Measurements from ENCODE around the gene MYADM.

MYADM gene

DNA sequence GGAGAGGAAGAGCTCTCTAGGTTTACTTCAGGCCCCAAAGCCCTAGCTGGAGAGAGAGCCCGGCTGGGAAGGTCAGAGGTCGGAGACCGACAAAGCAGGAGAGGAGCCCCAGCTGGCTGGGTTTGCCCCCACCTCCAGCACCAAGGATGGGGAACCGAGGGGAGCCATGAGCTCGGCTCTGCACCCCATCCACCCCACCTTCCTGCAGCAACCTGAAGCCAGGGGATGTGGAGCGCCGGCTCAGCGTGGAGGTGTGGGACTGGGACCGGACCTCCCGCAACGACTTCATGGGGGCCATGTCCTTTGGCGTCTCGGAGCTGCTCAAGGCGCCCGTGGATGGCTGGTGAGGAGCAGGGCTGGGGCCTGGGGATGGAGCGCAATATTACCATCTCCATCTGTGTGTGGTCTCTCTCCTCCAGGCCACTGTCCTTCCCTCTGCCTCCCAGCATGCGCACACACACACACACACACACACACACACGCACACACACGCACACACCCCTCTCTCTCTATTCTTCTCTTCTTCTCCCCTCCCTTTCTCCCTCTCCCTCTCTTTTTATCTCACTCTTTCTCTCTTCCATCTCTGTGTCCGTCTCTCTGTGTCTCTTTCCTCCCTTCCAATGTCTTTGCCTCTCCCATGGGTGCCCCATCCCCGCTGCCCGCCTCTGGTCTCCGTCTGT is 24.8 kb downstream of the MYADM start:
- no peak for DNase-seq

DNA sequence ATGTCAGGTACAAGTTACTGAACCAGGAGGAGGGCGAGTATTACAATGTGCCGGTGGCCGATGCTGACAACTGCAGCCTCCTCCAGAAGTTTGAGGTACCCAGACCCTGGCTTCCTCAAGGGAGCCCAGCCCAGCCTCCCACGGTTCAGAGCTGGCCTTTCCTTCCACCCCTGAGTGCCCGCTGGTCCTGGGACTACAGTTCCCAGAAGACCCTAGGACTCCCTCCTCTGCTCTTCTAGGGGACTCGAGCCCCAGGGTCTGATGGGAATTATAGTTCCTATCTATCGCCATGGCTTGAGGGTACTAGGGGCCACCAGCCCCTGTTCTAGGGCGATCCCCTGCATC is 25.3 kb downstream of the MYADM start:
- no peak for DNase-seq

DNA sequence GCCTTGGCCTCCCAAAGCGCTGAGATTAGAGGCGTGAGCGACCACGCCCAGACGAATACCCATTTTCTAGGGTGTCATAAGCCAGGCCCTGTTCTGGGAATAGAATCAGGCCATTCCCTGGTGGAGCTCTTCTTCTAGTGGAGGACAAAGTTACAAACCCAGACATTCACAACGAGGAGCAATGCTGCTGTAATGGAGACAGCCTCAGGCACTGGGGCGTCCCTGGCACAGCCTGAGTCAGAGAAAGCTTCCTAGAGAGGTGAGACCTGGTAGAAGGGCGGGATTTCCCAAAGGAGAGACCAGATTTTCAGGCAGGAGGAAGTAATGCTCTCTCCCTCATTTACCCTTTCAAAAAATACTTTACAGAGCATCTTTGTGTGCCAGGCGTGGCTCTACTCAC is 27.0 kb downstream of the MYADM start:
- DNase-seq: no peak

DNA sequence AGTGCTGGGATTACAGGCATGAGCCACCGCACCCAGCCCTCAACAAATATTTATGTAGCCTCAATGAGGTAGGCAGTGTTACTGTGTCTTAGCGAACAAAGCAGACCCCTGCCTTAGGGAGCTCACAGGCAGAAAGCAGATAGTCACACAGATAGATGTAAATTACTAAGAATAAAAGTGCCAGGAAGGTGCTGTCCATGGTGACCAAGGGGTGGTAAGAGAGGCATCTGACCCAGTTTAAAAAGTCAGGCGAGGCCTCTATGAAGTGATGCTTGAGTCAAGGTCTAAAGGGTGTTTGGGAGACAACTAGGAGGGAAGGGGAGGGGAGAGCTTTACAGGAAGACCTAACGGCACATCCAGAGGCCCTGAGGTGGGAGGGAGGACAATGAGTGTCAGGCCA is 29.0 kb downstream of the MYADM start:
- no peak for DNase-seq

DNA sequence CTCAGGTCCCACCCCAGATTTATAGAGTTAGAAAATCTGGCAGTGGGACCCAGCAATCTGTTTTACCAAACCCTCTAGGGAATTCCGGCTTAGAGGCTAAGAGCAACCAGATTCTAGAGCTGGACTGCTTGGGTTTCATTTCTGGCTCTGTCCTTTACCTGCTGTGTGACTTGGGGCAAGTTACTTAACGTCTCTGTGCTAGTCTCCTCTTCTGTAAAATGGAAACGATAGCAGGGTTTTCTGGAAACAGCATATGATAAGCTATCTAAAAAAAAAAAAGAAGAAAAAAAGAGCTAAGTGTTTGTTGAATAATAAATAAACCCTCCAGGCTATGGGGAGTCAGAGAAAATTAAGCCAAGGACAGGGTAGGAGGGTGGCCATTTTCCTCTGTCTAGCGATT is 29.8 kb downstream of the MYADM start:
- DNase-seq: no peak

DNA sequence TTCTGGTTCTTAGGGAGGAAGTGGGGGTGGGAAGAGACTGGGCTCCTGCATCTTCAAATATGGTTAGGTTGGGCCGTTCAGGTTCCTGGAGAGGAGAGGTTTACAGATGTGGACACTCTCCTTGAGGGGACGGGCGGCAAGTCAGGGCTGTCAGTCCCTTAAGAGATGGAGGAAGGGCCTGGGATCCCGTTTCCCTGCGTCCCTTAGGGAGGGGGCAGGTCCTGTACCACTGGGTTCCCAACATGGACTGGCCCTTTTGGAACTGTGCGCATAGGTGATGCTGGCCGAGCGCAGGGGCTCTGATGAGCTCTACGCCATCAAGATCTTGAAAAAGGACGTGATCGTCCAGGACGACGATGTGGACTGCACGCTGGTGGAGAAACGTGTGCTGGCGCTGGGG is 30.5 kb downstream of the MYADM start:
- DNase-seq: no peak

DNA sequence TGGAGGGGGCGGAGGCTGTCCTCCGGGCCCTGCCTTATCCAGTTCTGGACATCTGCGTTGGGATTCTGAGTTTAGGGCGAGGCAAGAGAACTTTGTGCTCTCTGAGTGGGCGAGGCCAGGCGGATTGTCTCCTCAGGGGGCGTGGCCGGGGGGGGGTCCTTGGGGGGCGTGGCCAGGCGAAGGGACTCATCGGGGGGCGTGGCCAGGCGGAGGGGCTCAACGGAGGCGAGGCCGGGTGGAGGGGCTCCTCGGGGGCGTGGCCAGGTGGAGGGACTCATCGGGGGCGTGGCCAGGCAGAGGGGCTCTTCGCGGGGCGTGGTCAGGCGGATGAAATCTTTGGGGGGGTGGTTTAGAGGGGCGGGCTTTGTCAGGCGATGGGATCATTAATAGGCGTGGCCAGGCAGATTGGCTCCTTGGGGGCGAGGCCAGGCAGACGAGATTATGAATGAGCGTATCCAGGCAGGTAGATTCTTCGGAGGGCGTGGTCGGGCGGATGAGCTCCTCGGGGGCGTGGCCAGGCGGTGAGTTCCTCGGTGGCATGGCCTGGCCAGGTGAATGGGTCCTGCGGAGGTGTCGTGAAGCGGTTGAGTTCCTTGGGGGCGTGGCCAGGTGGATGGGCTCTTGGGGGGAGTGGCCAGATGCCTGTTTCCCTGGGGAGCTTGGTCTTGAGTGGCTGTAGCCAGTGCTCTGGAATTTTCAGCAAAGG is 31.1 kb downstream of the MYADM start:
- no peak for DNase-seq

DNA sequence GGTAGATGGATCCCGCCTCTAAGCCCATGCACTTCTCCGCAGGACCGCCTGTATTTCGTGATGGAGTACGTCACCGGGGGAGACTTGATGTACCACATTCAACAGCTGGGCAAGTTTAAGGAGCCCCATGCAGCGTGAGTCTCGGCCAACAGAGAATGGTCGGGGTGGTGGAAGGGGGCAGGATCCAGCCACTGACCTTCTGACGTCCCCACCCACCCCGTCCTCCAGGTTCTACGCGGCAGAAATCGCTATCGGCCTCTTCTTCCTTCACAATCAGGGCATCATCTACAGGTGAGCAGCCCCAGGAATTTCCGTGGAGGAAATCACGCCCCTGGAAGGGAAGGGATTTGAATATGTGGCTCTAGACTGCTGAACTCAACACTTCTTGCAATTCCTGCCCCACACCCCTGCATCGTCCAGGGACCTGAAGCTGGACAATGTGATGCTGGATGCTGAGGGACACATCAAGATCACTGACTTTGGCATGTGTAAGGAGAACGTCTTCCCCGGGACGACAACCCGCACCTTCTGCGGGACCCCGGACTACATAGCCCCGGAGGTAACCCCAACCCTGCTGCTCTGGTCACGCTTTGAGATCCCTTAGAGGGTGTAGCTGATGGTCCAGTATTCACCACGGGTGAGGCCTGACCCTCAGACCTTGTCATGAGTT is 32.6 kb downstream of the MYADM start:
- DNase-seq: no peak

DNA sequence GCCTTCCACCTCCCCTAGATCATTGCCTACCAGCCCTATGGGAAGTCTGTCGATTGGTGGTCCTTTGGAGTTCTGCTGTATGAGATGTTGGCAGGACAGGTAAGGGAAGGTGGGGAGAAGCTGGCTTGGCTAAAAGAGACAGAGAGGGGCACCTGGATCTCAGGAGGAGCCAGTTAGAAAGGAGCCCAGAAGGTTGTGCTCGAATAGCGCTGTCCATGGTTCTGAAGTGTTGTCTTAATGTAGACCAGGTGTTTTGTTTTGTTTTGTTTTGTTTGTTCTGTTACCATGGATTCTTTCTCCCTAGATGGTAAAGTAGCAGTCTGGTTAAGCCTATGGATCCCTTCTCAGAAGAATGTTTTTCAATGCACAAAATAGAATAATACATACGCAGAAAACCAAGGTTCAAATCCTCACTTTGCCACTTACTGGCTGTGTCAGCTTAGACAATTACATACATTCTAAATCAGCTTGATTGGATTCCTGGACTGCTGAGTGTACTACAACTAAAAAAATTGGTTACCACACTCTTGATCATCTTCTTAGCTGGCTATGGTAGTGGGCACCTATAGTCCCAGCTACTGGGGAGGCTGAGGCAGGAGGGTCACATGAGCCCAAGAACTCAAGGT is 35.5 kb downstream of the MYADM start:
- no peak for DNase-seq

DNA sequence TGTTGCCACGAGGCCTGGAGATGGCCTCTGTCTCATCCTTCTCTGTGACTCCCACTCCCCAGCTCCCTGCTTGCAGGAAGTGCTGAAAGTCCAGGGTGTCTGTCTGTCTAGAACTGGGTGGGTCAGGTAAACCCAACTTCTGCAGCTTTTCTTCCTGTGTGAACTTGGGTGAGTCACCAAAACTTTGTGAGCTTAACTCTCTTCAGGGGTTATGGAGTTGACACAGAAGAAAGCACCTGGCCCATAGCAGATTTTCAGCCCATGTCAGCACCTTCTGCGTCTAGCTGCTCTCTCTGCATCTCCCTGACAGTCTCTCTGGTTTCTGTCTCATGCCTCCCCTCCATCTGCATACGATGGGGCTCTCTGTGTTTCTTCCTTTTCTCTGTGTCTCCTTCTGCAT is 37.2 kb downstream of the MYADM start:
- DNase-seq: no peak

DNA sequence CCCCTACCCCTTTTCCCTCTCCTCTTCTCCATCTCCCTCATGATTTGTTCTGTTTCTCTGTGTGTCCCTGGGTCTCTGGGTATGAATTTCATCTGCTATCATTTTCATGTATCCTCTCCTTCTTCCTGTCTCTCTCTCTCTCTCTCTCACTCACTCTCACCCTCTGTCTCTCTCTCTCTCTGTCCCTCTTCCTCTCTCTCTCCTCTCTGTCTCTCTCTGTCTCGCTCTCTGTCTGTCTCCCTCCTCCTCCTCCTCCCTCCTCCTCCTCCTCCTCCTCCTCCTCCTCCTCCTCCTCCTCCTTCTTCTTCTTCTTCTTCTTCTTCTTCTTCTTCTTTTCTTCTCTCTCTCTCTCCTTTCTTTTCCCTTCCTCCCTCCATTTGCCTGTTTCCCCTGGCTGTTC is 38.1 kb downstream of the MYADM start:
- no peak for DNase-seq

DNA sequence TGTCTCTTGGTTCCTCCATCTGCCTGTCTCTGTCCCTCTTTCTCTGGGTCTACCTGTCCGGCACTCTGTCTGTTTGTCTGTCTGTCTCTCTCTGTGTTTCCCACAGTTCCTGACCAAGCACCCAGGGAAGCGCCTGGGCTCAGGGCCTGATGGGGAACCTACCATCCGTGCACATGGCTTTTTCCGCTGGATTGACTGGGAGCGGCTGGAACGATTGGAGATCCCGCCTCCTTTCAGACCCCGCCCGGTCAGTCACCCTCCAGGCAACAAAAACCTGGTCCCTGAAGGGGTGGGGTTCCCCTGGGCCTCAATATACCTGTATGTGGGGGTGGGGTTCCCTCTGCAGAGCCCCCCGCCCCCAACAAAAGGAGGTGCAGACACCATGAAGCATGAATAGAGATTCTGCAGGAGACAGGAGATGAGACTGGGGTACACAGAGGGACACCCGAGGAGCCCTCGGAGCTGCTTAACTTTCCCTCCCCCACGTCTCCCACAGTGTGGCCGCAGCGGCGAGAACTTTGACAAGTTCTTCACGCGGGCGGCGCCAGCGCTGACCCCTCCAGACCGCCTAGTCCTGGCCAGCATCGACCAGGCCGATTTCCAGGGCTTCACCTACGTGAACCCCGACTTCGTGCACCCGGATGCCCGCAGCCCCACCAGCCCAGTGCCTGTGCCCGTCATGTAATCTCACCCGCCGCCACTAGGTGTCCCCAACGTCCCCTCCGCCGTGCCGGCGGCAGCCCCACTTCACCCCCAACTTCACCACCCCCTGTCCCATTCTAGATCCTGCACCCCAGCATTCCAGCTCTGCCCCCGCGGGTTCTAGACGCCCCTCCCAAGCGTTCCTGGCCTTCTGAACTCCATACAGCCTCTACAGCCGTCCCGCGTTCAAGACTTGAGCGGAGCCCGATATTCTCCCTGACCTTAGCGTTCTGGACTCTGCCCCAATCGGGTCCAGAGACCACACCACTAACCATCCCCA is 38.8 kb downstream of the MYADM start:
- peak; percentile 42 for DNase-seq

DNA sequence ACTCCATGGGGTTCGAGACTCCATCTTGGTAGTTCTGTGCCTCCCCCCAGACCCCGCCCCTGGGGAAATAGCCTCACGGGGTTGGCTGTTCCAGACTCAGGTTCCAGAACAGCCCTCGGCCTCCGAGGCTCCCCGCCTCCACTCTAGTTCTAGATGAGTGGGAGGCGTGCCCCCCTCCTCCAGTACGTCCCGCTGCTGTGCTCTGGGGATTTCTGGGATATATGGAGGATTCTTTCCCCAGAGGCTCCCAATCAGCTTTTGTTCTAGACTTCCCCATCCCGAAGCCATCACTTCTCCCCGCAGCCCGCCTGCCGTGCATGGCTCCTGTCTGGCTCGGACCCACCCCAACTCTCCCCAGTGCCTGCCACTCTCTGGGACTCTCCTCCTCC is 39.5 kb downstream of the MYADM start:
- no peak for DNase-seq

DNA sequence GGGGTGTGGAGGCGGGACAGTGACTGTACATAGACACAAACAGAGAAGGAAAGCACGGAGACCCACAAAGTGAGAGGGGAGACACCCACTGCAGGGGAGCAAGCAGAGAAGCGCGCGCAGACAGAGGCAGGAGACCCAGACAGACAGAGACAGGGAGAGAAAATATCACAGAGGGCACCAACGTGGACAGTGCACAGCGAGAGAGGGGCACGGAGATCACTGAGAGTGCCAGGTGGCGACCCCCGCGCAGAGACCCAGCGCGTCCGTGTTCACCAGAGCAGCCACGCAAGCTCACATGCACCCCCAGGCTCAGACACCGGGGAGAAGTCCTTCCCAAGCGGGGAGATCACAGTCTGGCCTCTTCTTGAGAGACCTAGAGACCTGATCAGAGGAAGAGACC is 40.0 kb downstream of the MYADM start:
- DNase-seq: no peak

DNA sequence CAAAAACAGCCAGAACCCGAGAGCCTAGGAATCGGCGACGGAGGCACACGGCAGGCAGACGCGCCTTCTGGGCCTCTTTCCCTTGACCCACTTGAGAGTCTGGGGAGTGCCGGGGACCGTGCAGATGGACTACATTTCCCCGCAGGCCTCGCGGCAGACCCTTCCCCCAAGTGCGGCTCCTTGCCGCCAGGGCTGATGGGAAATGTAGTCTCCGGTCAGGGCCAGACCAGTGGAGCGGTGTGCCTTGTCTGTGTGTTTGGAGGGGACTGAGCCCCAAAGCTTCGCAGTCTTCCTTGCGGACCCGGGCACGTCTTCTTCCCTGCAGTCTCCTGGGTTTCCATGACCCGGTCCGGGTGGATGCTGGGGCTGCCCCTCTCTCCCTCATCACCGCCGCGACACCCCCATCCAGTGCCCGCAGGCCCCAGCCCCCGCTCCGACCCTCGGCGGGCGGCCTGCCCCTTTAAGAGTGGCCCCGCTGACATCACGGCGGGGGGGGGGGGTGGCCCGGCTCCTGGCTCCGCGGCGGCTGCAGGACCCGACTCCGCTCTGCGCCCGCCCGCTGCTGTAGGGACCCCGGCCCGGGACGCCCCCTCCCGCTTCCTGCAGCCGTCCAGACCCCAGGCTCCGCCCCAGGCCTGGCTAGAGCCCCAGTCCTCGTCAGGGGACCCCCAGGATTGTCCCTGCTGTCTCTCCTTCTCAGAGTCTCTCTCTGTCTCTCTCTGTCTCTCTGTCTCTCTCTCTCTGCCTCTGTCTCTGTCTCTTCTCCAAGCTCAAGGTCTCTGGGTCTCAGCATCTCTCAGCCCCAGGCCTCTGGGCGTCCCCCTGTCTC is 40.6 kb downstream of the MYADM start:
- peak; percentile 3 for DNase-seq

DNA sequence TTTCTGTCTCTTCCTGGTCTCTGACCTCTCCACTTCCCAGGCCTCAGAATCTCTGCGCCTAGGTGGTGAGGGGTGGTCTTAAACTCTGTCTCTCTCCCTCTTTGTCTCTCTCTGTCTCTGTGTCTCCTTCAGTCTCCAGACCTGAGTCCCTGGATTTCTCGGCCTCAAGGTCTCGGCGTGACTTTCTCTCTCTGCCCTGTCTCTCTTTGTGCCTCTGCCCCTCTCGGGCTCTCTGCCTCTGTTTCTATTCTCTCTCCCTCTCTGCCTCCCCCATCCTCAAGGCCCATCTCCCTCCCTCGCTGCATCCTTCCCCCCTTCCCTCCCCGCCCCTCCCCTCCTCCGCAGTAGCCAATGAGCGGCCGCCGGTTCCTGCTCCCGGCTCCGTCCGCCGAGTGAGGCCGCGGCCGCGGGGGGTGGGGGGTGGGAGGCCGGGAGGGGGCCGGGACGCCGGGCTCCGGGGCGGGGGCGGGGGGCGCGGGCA is 41.3 kb downstream of the MYADM start, which contains the start of gene CACNG7:
Gene CACNG7 (plus strand): TSS at position 344 of the 481 bp plus-strand sequence. CDS start 3,554 bp downstream, outside the sequence.
- no peak for DNase-seq

DNA sequence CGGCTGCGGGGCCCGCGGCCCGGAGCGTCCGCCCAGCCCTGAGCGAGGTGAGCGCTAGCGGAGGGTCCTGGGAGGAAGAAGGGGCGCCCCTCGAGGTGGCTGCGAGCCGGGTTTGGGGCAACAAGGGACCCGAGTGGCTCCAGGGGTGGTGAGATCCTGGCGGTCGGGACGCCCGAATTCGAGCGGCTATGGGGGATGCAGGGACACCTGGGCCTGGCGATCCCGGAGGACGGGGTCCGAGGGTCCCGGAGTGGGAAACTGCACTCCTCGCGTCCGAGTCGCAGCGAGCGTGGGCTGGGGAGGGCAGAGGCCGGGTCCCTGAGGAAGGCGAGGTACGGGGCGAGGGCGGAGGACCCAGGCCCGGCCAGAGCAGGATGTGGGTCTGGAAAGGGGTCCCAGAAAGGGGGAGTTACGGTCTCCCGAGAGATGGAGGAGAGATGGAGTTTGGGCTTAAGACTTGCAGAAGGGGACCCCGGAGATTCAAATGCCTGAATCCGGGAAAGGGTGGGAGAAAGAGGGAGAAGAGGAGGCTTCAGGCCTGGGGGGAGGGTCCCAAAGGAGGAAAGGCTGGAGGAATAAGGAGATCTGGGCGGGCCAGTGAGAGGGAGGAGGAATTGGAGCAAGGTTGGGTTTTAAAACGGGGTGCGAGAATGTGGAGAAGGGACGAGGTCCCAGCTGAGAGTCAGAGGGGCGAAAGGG is 41.9 kb downstream of the MYADM start:
- no peak for DNase-seq

DNA sequence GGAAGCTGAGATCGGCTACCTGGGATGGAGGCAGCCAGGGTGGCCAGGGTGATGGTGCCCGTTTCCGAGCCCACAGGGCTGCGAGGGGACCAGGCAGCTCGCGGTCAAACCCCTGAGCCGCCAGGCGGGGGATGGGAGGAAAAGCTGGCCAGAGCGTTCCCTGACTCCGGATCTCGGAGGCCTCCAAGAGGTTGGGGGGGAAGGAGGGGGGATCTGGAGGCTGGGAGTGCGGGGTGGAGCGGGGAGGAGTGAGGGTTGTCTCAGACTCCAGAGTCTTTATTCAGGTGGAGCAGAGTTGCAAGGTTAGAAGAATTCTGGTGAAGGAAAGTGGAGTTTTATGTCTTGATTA is 42.5 kb downstream of the MYADM start:
- DNase-seq: no peak

DNA sequence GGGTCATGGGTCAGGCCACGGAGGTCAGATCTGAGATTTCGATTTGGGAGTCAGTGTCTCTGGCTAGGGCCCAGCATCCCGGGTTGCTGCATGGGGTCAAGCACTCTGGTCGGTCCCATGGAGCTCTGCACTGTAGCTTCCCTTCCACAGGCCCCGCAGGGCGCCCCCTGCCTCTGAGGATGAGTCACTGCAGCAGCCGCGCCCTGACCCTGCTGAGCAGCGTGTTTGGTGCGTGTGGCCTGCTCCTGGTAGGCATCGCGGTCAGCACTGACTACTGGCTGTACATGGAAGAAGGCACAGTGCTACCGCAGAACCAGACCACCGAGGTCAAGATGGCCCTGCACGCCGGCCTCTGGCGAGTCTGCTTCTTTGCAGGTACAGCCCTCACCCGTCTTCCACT is 45.0 kb downstream of the MYADM start:
- DNase-seq: no peak

DNA sequence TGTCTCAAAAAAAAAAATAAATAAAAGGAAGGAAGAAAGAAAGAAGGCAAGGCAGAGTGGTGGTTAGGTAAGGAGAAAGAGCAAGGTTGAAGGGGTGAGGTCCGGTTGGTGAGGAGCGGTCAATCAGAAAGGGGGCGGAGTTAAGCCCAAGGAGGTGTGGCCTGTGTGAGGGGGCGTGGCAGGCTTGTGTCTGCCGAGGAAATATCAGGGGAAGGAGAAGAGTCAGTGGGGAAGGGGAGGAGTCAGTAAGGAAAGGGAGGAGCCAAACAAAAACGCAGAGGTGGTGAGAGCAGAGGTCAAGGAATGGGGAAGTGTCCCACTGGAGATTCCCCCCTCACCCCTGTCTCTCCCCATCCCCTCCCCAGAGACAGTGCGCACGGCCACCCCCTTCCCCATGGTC is 47.3 kb downstream of the MYADM start:
- DNase-seq: no peak

DNA sequence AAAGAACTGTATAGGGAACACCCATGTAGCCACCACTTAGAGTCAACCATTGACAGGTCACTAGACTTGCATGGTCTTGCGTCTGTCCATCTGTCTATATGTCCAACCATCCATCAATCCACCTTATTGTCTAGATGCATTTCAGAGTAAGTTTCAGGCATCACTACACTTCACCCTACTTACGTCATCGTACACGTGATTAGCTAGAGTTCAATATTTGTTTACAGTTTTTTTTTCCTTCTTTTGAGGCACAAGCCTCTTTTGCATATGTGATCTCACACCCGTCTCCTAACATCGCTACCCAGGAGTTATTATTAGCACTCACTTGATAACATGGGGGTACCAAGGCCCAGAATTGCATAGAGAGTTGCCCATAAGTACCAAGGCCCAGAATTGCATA is 48.3 kb downstream of the MYADM start:
- DNase-seq: no peak

All from activated effector memory CD4-positive, alpha-beta T cell treated with Interleukin-2 at 50 U/mL for 16 hours (primary cell).